Right lobe of liver (tissue), 6 donors: ENCODE measurements around the gene TPST1. TPM values are rescaled to one million over a fixed set of nuclear protein-coding genes. Genes with fewer than 3 reads are reported as not detected.

Source experiments
- ATAC-seq, 4 donors: fragments of 200-7000 bp; cut with Tn5 transposase; one replicate each; pipeline ENCODE4 v1.9.1; 2020; ENCODE audit warnings: mild to moderate bottlenecking in 4 of 4, moderate library complexity in 4 of 4
- DNase-seq, 3 donors: peaks; one replicate each; pipeline ENCODE4 v3.0.0-alpha.2; 2020
- H3K27ac ChIP-seq, 3 donors: fragments of 200-600 bp; one replicate each; pipeline ENCODE4 v1.8.0; 2022
- H3K27me3 ChIP-seq, 2 donors: fragments of 200-600 bp; one replicate each; pipeline ENCODE4 v1.8.0; 2022
- H3K36me3 ChIP-seq, 4 donors: fragments of 200-600 bp; sonication (generic) in 1 of 4; one replicate each; pipeline versions ENCODE4 v1.5.1 to v1.8.0; 2017 to 2022; ENCODE audit warnings: control low read depth in 1 of 4
- H3K4me1 ChIP-seq, 4 donors: fragments of 200-600 bp; sonication (generic) in 1 of 4; one replicate each; pipeline versions ENCODE4 v1.5.1 to v1.8.0; 2017 to 2022; ENCODE audit warnings: control low read depth in 1 of 4
- H3K4me3 ChIP-seq, 3 donors: fragments of 200-600 bp; one replicate each; pipeline ENCODE4 v1.8.0; 2022
- H3K9me3 ChIP-seq, 4 donors: fragments of 200-600 bp; sonication (generic) in 1 of 4; one replicate each; pipeline versions ENCODE4 v1.5.1 to v1.8.0; 2017 to 2022; ENCODE audit warnings: control low read depth in 1 of 4
- CTCF ChIP-seq, 4 donors: fragments of 200-600 bp in 3 of 4; fragments of 450-650 bp in 1 of 4; IDR thresholded peaks; one replicate each; pipeline versions ENCODE4 v1.5.1 to v1.8.0; 2016 to 2022; ENCODE audit warnings: antibody characterized with exemption in 4 of 4, mild to moderate bottlenecking in 2 of 4
- POLR2A ChIP-seq: fragments of 450-650 bp; IDR thresholded peaks from one replicate; pipeline ENCODE4 v1.6.1; 2017; ENCODE audit warnings: antibody characterized with exemption, mild to moderate bottlenecking
- WGBS: methylation state at CpG from one replicate; pipeline ENCODE4 v1.1.6; 2018; ENCODE audit warnings: low coverage, low lambda C conversion rate; ENCODE audit not compliant: insufficient coverage; ENCODE audit errors: missing lambda C conversion rate; 5-methylcytosine and 5-hydroxymethylcytosine counted together
- intact Hi-C, 2 donors: fragments of 100-400 bp; cut with DNase I; formaldehyde crosslinking; loops; one replicate each; pipeline versions ENCODE4 v1.11.2 to v1.14.1; 2022
- total RNA-seq, 6 experiments: library from RNA; depleted of rRNA in 2 of 6; stranded (reverse); fragments of >200 nt in 2 of 6; fragmentation: NEBNext Ultra II Directional in 3 of 6; extraction: Animal tissue kit (Norgen Biotek cat#: 25700) in 3 of 6; gene quantifications; one replicate each; pipeline versions ENCODE4 v1.1.0 to v1.2.4, GENCODE V29; 2016 to 2023
- donor health status: DM: no; HTN: yes; CAD: no.
- donor health status: DM: no; HTN: no; CAD: no.
- donor health status: DM: no; HTN: no; CAD: no.
- donor health status: DM: no; HTN: yes; CAD: no.
- donor health status: DM: no; HTN: yes; CAD: no.

The TPST1 gene
- total RNA-seq, 6 experiments from 2014 or later, result 18.0 to 40.5 (median 26.3) TPM

DNA sequence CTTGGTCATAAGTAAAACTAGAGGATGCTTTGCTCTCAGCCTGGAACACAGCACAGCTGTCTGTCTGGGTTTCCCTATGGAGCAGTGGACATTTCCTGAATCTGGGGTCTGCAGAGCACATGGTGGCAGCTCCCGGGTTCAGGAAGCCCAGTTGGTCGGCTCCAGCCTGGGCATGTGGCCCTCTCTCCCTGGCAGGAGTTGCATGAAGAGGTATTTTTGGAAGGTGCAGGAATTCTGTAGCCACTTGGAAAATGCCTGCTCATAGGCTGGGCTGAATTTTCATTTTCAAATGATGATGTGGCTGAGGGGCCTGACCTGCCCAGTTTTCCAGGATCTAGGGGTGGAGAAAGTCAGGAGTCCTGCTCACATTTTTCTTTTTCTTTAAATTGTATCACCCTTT, 6.7 kb upstream of the TPST1 start:
- Histone ChIP-seq H3K9me3 (no peaks in the 10 kb centered on the region), H3K4me1 (peaks cover 0 to 3% (median 0%) of the 10 kb centered on the region in 4 donors), H3K27me3 (no peaks in the 10 kb centered on the region), H3K4me3 (no peak overlapping the region), H3K36me3 (no peaks in the 10 kb centered on the region), H3K27ac (no peak overlapping the region)
- no peak for DNase-seq
- TF ChIP-seq CTCF (IDR thresholded peaks at IDR 0.05), result no peak
- TF ChIP-seq POLR2A, result no peak
- 100% methylated on average over 1 of the region's 2 CpGs for WGBS
- intact Hi-C loops, result no loop called here
- ATAC-seq, result peak in 1 of 4 donors; percentile 7

DNA sequence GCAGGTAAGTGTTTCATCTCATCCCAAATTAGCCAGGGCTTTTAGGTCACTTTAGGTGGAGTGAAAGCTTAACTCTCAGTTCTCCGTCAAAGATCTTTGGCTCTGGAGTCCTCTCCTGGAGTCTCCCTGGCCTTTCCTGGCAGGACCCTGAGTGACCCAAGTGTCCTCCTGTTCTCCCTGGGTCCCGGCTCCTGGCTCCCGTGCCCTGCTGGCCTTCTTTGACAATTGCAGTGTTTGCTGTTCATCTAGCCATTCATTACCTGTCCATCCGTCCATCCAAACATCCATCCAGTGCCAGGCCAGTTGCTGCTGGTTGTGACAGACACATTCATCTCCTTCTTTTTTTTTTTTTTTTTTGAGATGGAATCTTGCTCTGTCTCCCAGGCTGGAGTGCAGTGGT, 6.2 kb upstream of the TPST1 start:
- no peak overlapping the region for H3K4me3 ChIP-seq
- no peak overlapping the region for H3K27ac ChIP-seq
- WGBS, result 56% methylated on average over 3 of the region's 4 CpGs
- no peaks in the 10 kb centered on the region for H3K9me3 ChIP-seq
- peaks cover 0 to 3% (median 0%) of the 10 kb centered on the region in 4 donors for H3K4me1 ChIP-seq
- ATAC-seq (peak in 1 of 4 donors; percentile 33), DNase-seq (no peak)
- H3K36me3 ChIP-seq, result no peaks in the 10 kb centered on the region
- H3K27me3 ChIP-seq, result no peaks in the 10 kb centered on the region
- TF ChIP-seq CTCF (IDR thresholded peaks at IDR 0.05) (no peak), POLR2A (no peak)
- intact Hi-C loops, result no loop called here

DNA sequence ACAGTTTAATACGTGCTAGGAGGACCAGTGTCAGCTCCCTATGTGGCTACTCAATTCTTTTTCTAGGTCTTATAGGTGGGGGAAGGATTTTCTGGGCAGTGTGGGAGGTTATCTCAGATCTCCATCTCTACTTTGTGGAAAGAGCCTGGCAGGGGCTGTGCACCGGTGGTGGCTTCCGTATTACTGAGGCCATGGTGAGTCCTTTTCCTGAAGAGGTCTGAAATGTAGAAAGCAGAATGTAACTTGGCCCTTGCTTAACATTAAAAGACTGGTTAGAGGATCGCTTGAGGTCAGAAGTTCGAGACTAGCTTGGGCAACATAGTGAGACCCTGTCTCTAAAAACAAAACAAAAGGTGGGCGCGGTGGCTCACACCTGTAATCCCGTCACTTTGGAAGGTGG, 2.7 kb upstream of the TPST1 start:
- Histone ChIP-seq H3K4me1 (peaks cover 0 to 15% (median 0%) of the 10 kb centered on the region in 4 donors), H3K27ac (no peak overlapping the region), H3K27me3 (no peaks in the 10 kb centered on the region), H3K9me3 (no peaks in the 10 kb centered on the region), H3K4me3 (no peak overlapping the region), H3K36me3 (no peaks in the 10 kb centered on the region)
- DNase-seq, result peak in 1 of 3 donors; percentile 7
- no peak for ATAC-seq
- TF ChIP-seq POLR2A (no peak), CTCF (IDR thresholded peaks at IDR 0.05) (no peak)
- WGBS, result 49% methylated on average over 8 of the region's 8 CpGs
- intact Hi-C loops, result no loop called here

- peak overlapping the region; percentile 93 to 99 (median 97) for H3K4me3 ChIP-seq
- H3K27me3 ChIP-seq, result no peaks in the 10 kb centered on the region
- H3K9me3 ChIP-seq, result no peaks in the 10 kb centered on the region
- H3K36me3 ChIP-seq, result no peaks in the 10 kb centered on the region
- WGBS, result 1% methylated on average over 22 of the region's 22 CpGs
- DNase-seq (peak; percentile 45 to 64 (median 55)), ATAC-seq (peak; percentile 19 to 43 (median 40))
- intact Hi-C loops, result no loop called here
- H3K4me1 ChIP-seq, result peaks cover 0 to 19% (median 0%) of the 10 kb centered on the region in 4 donors
- H3K27ac ChIP-seq, result peak overlapping the region; percentile 93 to 97 (median 95)
- TF ChIP-seq CTCF (IDR thresholded peaks at IDR 0.05), result no peak
- TF ChIP-seq POLR2A, result no peak
Measured at GRCh38 chr7:66205741-66206090, 582 bp downstream of the TPST1 start.
